HUDEP-2 (cell line): ENCODE data around the gene ABLIM2.

Source experiments
- DNase-seq, 76 experiments: peaks; one replicate each; lab custom pipeline; 2025; ENCODE audit not compliant: unreplicated experiment in 76 of 76; lab: John Stamatoyannopoulos, UW

Gene ABLIM2

DNA sequence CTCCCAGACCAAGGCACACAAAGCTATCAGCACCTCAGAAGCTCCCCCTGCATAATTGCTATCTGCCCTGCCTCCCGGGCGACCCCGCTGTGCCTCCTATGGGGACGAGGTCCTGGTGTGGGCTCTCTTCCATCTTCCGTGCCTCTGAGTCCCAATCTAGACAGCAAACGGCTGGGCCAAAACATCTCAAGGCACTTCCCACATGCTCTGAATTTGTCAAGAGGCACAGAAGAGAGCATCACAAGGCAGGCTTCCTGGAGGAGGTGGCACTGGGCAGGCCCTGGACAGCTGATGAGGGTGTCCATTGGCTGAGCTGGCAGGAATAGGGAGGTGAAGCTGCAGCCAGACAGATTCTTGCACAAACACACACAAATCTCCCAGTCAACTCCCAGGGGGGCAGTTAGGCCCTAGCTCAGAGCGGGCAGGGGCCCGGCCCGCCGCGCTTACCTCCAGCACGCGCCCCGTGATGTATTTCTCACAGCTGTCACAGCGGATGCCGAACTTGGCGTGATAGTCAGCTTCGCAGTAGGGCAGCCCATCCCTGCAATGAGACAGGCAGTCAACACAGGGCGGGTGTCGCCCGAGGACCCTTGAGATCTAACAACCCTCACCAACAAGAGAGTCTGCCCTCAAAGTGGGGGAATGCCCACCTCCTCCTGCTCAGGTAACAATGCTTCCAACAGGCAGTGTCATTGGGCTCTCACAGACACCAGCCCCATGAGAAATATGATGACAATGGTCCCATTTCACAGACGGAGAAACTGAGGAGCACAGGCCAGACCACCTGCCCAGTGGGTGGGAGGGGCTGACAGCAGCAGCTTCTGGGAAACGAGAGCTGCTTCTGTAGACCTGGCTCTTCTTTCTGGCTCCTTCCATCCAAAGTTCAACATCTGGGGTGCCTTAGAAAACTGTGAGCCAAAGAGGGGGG, 81.2 kb downstream of the ABLIM2 start:
- DNase-seq = no peak

DNA sequence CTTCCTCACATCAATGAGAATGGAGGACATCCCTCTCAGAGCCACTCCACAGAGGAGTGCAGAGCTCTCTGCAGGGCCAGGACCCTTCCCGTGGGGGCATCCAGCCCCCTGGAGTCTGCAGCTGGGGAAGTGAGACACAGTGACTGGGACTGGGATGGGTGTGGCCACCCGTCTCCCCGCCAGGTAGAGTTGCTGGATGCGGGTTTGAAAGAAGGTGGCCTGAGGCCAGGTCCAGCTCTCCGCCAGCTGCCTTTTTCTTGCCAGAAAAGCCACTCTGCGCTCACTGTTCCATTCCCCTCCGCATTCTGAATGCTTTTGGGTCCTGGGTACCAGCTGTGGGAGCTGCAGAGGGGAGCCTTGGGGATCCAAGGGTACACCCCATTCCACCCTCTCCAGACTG, 82.6 kb downstream of the ABLIM2 start:
- no peak for DNase-seq

GRCh38 chr4:8073206-8073863, 85.3 kb downstream of the ABLIM2 start:
- DNase-seq = no peak

- DNase-seq = no peak
These were observed 86.2 kb downstream of the ABLIM2 start for GRCh38 chr4:8072235-8072968.

DNA sequence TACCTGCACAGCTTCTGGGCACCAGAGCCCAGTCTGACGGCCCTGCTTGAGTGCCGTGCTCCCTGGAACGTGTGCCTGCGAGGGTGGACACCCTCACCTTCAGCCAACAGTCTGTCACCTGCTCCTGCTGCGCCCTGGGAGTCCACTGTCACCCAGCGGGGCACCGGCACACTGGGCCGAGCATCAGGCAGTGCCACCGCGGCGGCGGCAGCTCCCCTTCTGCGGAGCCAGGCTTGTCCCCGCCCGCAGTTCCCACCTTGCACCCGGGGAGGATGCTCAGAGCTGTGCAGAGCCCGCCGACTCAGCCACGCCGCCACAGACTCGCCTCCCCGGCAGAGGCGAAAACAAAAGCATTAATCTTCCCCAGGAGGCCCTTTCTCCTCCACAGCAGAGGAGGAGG, 86.8 kb downstream of the ABLIM2 start:
- no peak for DNase-seq

- no peak for DNase-seq
These were observed 87.6 kb downstream of the ABLIM2 start for GRCh38 chr4:8070736-8071718.

DNA sequence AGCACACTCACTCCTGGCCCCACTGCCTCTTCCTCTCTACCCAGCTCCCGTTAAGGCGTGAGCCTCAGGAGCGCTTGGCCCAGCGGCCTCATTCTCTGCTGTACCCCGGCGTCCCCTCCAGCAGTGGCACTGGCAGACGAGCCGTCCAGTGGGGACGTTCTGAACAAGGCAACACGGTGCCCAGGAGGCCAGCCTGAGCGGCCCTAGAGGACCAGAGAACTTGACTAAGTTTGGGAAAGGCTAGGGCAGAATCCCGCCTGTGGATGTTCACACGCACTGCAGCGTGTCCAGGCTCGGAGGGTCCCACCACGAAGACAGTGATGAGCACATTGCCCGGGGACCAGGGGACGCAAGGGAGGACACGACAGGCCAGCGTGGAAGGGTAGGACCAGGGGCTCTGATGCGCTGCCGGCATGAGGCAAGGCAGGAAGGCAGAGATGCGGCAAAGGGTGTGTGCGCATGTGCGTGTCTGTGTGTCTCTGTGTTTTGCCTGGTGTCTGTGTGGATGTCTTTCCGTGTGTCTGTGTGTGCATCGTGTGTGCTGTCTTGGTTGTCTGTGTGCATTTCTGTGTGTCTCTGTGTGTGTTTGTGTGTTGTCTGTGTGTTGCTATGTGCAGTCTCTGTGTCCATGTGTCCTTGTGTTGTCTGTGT, 89.4 kb downstream of the ABLIM2 start:
- DNase-seq = no peak

- DNase-seq = no peak
These were observed 90.4 kb downstream of the ABLIM2 start for GRCh38 chr4:8067945-8068896.

- DNase-seq = no peak
These were observed 91.2 kb downstream of the ABLIM2 start for GRCh38 chr4:8067274-8067936.

GRCh38 chr4:8066336-8066931, 92.2 kb downstream of the ABLIM2 start:
- DNase-seq = no peak

DNA sequence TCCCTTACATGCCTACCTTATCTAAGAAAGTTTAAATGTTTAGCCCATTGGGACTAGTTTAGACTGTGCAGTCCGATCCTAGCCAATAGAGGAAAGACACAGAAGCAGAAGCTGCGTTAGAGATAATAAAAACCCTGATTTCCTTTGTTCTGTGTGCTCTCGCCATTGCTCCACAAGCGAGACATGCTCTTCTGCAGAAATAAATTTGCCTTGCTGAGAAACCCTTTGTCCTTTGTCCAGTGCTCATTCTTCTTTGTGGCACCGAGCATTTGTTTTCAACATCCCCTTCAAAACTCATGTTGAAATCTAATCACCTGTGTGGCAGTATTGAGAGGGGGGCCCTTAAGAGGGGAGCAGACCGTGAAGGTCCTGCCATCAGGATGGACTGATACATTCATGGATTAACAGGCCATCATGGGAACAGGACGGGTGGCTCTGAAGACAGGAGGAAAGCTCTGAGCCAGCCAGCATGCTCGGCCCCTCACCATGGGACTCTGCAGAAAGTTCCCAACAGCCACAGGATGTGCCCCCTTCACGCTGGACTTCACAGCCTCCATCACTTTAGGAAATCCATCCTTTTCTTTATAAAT, 94.5 kb downstream of the ABLIM2 start:
- DNase-seq = no peak

- no peak for DNase-seq
These were observed 97.0 kb downstream of the ABLIM2 start for GRCh38 chr4:8061573-8061972.

GRCh38 chr4:8061145-8061544, 97.5 kb downstream of the ABLIM2 start:
- no peak for DNase-seq

GRCh38 chr4:8060632-8061031, 98.0 kb downstream of the ABLIM2 start:
- DNase-seq = no peak

GRCh38 chr4:8058031-8058479, 100.6 kb downstream of the ABLIM2 start:
- DNase-seq = no peak

DNA sequence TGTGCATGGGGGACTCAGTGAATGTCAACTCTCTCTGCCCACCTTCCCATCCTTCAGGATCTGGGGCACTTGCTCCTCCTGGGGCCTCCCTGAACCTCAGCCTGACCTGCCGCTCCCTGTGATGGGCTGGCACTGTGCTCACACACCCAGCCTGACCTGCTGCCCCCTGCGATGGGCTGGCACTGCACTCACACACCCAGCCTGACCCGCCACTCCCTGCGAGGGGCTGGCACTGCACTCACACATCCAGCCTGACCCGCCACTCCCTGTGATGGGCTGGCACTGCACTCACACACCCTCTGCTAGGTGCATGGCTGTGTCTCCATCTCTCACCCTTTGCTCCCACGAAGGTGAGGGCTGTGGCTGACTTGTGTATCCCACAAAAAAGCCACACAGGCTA, 103.4 kb downstream of the ABLIM2 start:
- no peak for DNase-seq
